ENCODE data around the gene CGB5. TPM values are rescaled to one million over a fixed set of nuclear protein-coding genes. Genes with fewer than 3 reads are reported as not detected.
"Not testable (repeated sequence)": the region's sequence is repeated elsewhere in the genome, so short reads cannot be mapped to it uniquely, and the experiment has no call there.

The CGB5 gene
- total and polyA plus RNA-seq, 2 donors (not counting 1 experiment from before 2014, with no cell fraction given): not detected

- H4K20me1 ChIP-seq (ENCODE audit: control insufficient read depth, insufficient read depth, low read length, poor library complexity, severe bottlenecking); H3K4me2 ChIP-seq (replicated peaks; ENCODE audit: low read depth, low read length, poor library complexity, severe bottlenecking); H3K9me3 ChIP-seq (ENCODE audit: control extremely low read depth in 1 of 3, control insufficient read depth in 2 of 3, insufficient read depth in 1 of 3, low read length in 2 of 3); DNase-seq; H2AFZ ChIP-seq (ENCODE audit: insufficient read depth, low read depth, low read length, poor library complexity, severe bottlenecking); H3K4me1 Mint-ChIP-seq; H3K27ac Mint-ChIP-seq; H3K4me3 Mint-ChIP-seq; H3K9ac ChIP-seq (ENCODE audit: low read length); H3K27ac ChIP-seq (ENCODE audit: low read length in 2 of 2); H3K79me2 ChIP-seq (ENCODE audit: control insufficient read depth, insufficient read depth, low read length); H3K9me3 Mint-ChIP-seq (ENCODE audit: insufficient read depth); H3K27me3 Mint-ChIP-seq; intact Hi-C loops (cut with micrococcal nuclease); POLR2A ChIA-PET; ATAC-seq (ENCODE audit: low read depth); H3K27me3 ChIP-seq (replicated peaks in 1 of 4; ENCODE audit: control extremely low read depth in 1 of 4, control insufficient read depth in 3 of 4, insufficient read depth in 4 of 4, low read length in 3 of 4); H3K4me1 ChIP-seq (ENCODE audit: control insufficient read depth in 2 of 2, insufficient read depth in 2 of 2, low read length in 2 of 2); H3K4me3 ChIP-seq (ENCODE audit: control extremely low read depth in 1 of 5, extremely low read depth in 1 of 5, insufficient read depth in 1 of 5, low read depth in 2 of 5, low read length in 4 of 5); CTCF ChIA-PET; H3K36me3 ChIP-seq (replicated peaks in 1 of 2; ENCODE audit: control extremely low read depth in 1 of 2, control insufficient read depth in 1 of 2, extremely low read depth in 1 of 2, insufficient read depth in 2 of 2, low read length in 1 of 2): not testable (repeated sequence)
- WGBS (ENCODE audit: insufficient coverage): no CpG with 5 or more reads among the region's 8 CpGs
These were observed 13.3 kb upstream of the CGB5 start for GRCh38 chr19:49030323-49030722.

GRCh38 chr19:49031642-49032301 is 11.9 kb upstream of the CGB5 start, which contains the start of gene CGB2:
Gene CGB2 (plus strand): TSS chr19:49031890. CDS start chr19:49032096, 206 bp downstream.
- H3K79me2 ChIP-seq (ENCODE audit: control insufficient read depth, insufficient read depth, low read length); POLR2A ChIA-PET; intact Hi-C loops (cut with micrococcal nuclease); ATAC-seq (ENCODE audit: low read depth); H2AFZ ChIP-seq (ENCODE audit: insufficient read depth, low read depth, low read length, poor library complexity, severe bottlenecking); H3K9ac ChIP-seq (ENCODE audit: low read length); H3K27ac Mint-ChIP-seq; H3K36me3 ChIP-seq (replicated peaks in 1 of 2; ENCODE audit: control extremely low read depth in 1 of 2, control insufficient read depth in 1 of 2, extremely low read depth in 1 of 2, insufficient read depth in 2 of 2, low read length in 1 of 2); H3K4me1 ChIP-seq (ENCODE audit: control insufficient read depth in 2 of 2, insufficient read depth in 2 of 2, low read length in 2 of 2); H3K4me2 ChIP-seq (replicated peaks; ENCODE audit: low read depth, low read length, poor library complexity, severe bottlenecking); H3K4me1 Mint-ChIP-seq; H3K27me3 ChIP-seq (replicated peaks in 1 of 4; ENCODE audit: control extremely low read depth in 1 of 4, control insufficient read depth in 3 of 4, insufficient read depth in 4 of 4, low read length in 3 of 4); CTCF ChIA-PET; H4K20me1 ChIP-seq (ENCODE audit: control insufficient read depth, insufficient read depth, low read length, poor library complexity, severe bottlenecking); H3K27ac ChIP-seq (ENCODE audit: low read length in 2 of 2); H3K9me3 ChIP-seq (ENCODE audit: control extremely low read depth in 1 of 3, control insufficient read depth in 2 of 3, insufficient read depth in 1 of 3, low read length in 2 of 3); H3K4me3 ChIP-seq (ENCODE audit: control extremely low read depth in 1 of 5, extremely low read depth in 1 of 5, insufficient read depth in 1 of 5, low read depth in 2 of 5, low read length in 4 of 5); H3K4me3 Mint-ChIP-seq; H3K27me3 Mint-ChIP-seq; H3K9me3 Mint-ChIP-seq (ENCODE audit: insufficient read depth): not testable (repeated sequence)
- peak; percentile 43 for DNase-seq
- TF ChIP-seq, protein P1, sequence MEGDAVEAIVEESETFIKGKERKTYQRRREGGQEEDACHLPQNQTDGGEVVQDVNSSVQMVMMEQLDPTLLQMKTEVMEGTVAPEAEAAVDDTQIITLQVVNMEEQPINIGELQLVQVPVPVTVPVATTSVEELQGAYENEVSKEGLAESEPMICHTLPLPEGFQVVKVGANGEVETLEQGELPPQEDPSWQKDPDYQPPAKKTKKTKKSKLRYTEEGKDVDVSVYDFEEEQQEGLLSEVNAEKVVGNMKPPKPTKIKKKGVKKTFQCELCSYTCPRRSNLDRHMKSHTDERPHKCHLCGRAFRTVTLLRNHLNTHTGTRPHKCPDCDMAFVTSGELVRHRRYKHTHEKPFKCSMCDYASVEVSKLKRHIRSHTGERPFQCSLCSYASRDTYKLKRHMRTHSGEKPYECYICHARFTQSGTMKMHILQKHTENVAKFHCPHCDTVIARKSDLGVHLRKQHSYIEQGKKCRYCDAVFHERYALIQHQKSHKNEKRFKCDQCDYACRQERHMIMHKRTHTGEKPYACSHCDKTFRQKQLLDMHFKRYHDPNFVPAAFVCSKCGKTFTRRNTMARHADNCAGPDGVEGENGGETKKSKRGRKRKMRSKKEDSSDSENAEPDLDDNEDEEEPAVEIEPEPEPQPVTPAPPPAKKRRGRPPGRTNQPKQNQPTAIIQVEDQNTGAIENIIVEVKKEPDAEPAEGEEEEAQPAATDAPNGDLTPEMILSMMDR (IDR thresholded peaks at IDR 0.05): peak; percentile 27
- 57% methylated on average over 9 of the region's 28 CpGs for WGBS (ENCODE audit: insufficient coverage)
